Endothelial cell of umbilical vein (primary cell): ENCODE measurements around the gene CD58. TPM values are rescaled to one million over a fixed set of nuclear protein-coding genes. Genes with fewer than 3 reads are reported as not detected.

Experiments used
- BruUV-seq: library from RNA; stranded (reverse); fragments of 400-500 nt; replicated peaks from 2 replicates; lab custom pipeline; 2021; lab: Mats Ljungman, UMichigan
- CTCF ChIA-PET: fragments of 300-600, 350-600 bp; sonication (Branson Sonifier 250); formaldehyde crosslinking; loops from one replicate; lab custom pipeline; 2021; ENCODE audit warnings: antibody characterized with exemption, inconsistent platforms; lab: Charles Lee
- POLR2A ChIA-PET: fragments of 300-600, 350-600 bp; sonication (Branson Sonifier 250); formaldehyde crosslinking; loops from one replicate; lab custom pipeline; 2021; ENCODE audit warnings: antibody characterized with exemption, inconsistent platforms; lab: Charles Lee
- DNase-seq: peaks from one replicate; pipeline ENCODE4 v3.0.0-alpha.2; 2011; ENCODE audit warnings: low read depth, low spot score
- FAIRE-seq: peaks from 2 replicates; lab custom pipeline; 2011; peaks lifted over from hg19 to GRCh38; lab: Jason Lieb, UNC
- H2AFZ ChIP-seq: 2 replicates; pipeline ENCODE4 v1.6.0; 2012; ENCODE audit warnings: low read depth, low read length, control low read depth, inconsistent platforms
- H3K27ac ChIP-seq: 2 replicates; pipeline ENCODE4 v1.5.1; 2011; ENCODE audit warnings: low read depth, mild to moderate bottlenecking, control low read depth, low read length, moderate library complexity; ENCODE audit not compliant: insufficient read depth
- H3K27me3 ChIP-seq, 2 experiments: 2 replicates each; pipeline versions ENCODE4 v1.6.0 to v1.6.1; 2011; ENCODE audit warnings: low read length in 2 of 2, mixed read lengths in 1 of 2; ENCODE audit not compliant: control insufficient read depth in 2 of 2, insufficient read depth in 2 of 2
- H3K36me3 ChIP-seq, 2 experiments: 2 replicates in 1 of 2; 3 replicates in 1 of 2; pipeline ENCODE4 v1.5.1; 2011; ENCODE audit warnings: low read length in 2 of 2, mild to moderate bottlenecking in 1 of 2, moderate library complexity in 1 of 2; ENCODE audit not compliant: control insufficient read depth in 2 of 2, insufficient read depth in 2 of 2; ENCODE audit errors: extremely low read depth in 1 of 2
- H3K4me1 ChIP-seq: 3 replicates; pipeline ENCODE4 v1.5.1; 2011; ENCODE audit warnings: mild to moderate bottlenecking, low read length; ENCODE audit not compliant: control insufficient read depth, insufficient read depth; ENCODE audit errors: extremely low read depth
- H3K4me2 ChIP-seq: 2 replicates; pipeline ENCODE4 v1.6.1; 2011; ENCODE audit warnings: low read length, control low read depth, mixed read lengths; ENCODE audit not compliant: insufficient read depth
- H3K4me3 ChIP-seq, 3 experiments: fragments of 200-600 bp in 1 of 3; sonication (generic), shearing (Covaris generic) in 1 of 3; replicated peaks in 1 of 3; 2 replicates each; pipeline ENCODE4 v1.5.1; 2011 to 2016; ENCODE audit warnings: control low read depth in 3 of 3, low read length in 3 of 3, mild to moderate bottlenecking in 2 of 3, inconsistent platforms in 1 of 3, low read depth in 1 of 3, moderate library complexity in 1 of 3; ENCODE audit not compliant: insufficient read depth in 1 of 3
- H3K79me2 ChIP-seq: 2 replicates; pipeline ENCODE4 v1.6.0; 2012; ENCODE audit warnings: low read length, inconsistent platforms; ENCODE audit not compliant: control insufficient read depth, insufficient read depth
- H3K9ac ChIP-seq: replicated peaks from 2 replicates; pipeline ENCODE3; 2011; ENCODE audit warnings: low read length, control low read depth; ENCODE audit not compliant: insufficient read depth; ENCODE audit errors: extremely low read depth
- H3K9me1 ChIP-seq: replicated peaks from 3 replicates; pipeline ENCODE4 v1.6.0; 2011; ENCODE audit warnings: mild to moderate bottlenecking, low read length; ENCODE audit not compliant: control insufficient read depth, insufficient read depth; ENCODE audit errors: extremely low read depth
- H3K9me3 ChIP-seq: replicated peaks from 2 replicates; pipeline ENCODE4 v1.5.1; 2012; ENCODE audit warnings: low read length, inconsistent platforms; ENCODE audit not compliant: control insufficient read depth, insufficient read depth
- H4K20me1 ChIP-seq: replicated peaks from 2 replicates; pipeline ENCODE3; 2011; ENCODE audit warnings: mild to moderate bottlenecking, low read length; ENCODE audit not compliant: control insufficient read depth, insufficient read depth; ENCODE audit errors: extremely low read depth
- EZH2 ChIP-seq: IDR thresholded peaks from 2 replicates; pipeline ENCODE4 v1.6.1; 2012; ENCODE audit warnings: borderline replicate concordance, low read depth, mild to moderate bottlenecking, moderate library complexity, low read length, inconsistent platforms; ENCODE audit not compliant: severe bottlenecking
- FOS ChIP-seq: IDR thresholded peaks from 2 replicates; pipeline ENCODE4 v1.6.1; 2011; ENCODE audit warnings: mild to moderate bottlenecking, low read length, moderate library complexity, borderline replicate concordance; ENCODE audit not compliant: insufficient read depth
- GATA2 ChIP-seq: IDR thresholded peaks from 2 replicates; pipeline ENCODE4 v1.7.0; 2011; ENCODE audit warnings: low read depth, mild to moderate bottlenecking, moderate library complexity, mixed read lengths, low read length; ENCODE audit not compliant: insufficient read length, insufficient read depth
- JUN ChIP-seq: IDR thresholded peaks from 2 replicates; pipeline ENCODE4 v1.6.1; 2011; ENCODE audit warnings: borderline replicate concordance, low read depth; ENCODE audit not compliant: insufficient read length, insufficient read depth
- MAX ChIP-seq: IDR thresholded peaks from 2 replicates; pipeline ENCODE4 v1.6.1; 2011; ENCODE audit not compliant: insufficient read depth, insufficient read length
- MYC ChIP-seq: IDR thresholded peaks from one replicate; pipeline ENCODE4 v1.6.1; 2011; ENCODE audit warnings: mild to moderate bottlenecking, low read depth, low read length
- POLR2A ChIP-seq: IDR thresholded peaks from 2 replicates; pipeline ENCODE4 v1.6.1; 2012; ENCODE audit warnings: low read depth, mild to moderate bottlenecking, control low read depth, low read length
- POLR2AphosphoS5 ChIP-seq: IDR thresholded peaks from 2 replicates; pipeline ENCODE4 v1.6.1; 2012; ENCODE audit warnings: low read depth, mild to moderate bottlenecking, control low read depth, low read length, moderate library complexity; ENCODE audit not compliant: insufficient read depth
- dilution Hi-C: fragments of 300-500 bp; cut with MboI; formaldehyde crosslinking; loops from one replicate; pipeline ENCODE4 v1.15.0; 2019; ENCODE audit warnings: low sequenced_read_pairs; ENCODE audit not compliant: extremely low pct_ligation_motif_present
- intact Hi-C: fragments of 100-400 bp; cut with micrococcal nuclease; formaldehyde crosslinking; loops from one replicate; pipeline ENCODE4 v1.10.0; 2022
- polyA plus RNA-seq, 4 experiments: library from polyadenylated mRNA; depleted of rRNA in 3 of 4; stranded (reverse) in 3 of 4; unstranded in 1 of 4; fragments of >200 nt; gene quantifications; 2 replicates each; pipeline versions ENCODE4 v1.2.1 to v1.2.3, GENCODE V29; 2011 to 2012; ENCODE audit warnings: missing spikeins in 1 of 4
- total RNA-seq: library from RNA; stranded (reverse); gene quantifications from 2 replicates; pipeline ENCODE4 v1.2.3, GENCODE V29; 2021
- TF ChIP-seq, protein P1 (sequence below), 2 donors: IDR thresholded peaks; 1 replicate in 1 of 2; 2 replicates in 1 of 2; pipeline ENCODE4 v1.5.1; 2011; ENCODE audit warnings: low read length in 2 of 2, mild to moderate bottlenecking in 2 of 2, moderate library complexity in 2 of 2, control low read depth in 1 of 2, inconsistent platforms in 1 of 2, low read depth in 1 of 2; ENCODE audit not compliant: insufficient read depth in 1 of 2; ENCODE audit errors: extremely low read depth in 1 of 2

Gene CD58
- total and polyA plus RNA-seq, 2 donors (not counting 3 experiments of a cell fraction or from before 2014, with no cell fraction given) = 9.8 to 12.7 TPM

GRCh38 chr1:116534014-116534739, 36.6 kb downstream of the CD58 start:
- TF ChIP-seq GATA2 (no peak), MYC (no peak), MAX (no peak), POLR2A (no peak), JUN (no peak), EZH2 (no peak), FOS (no peak), POLR2AphosphoS5 (no peak)
- TF ChIP-seq, protein P1, sequence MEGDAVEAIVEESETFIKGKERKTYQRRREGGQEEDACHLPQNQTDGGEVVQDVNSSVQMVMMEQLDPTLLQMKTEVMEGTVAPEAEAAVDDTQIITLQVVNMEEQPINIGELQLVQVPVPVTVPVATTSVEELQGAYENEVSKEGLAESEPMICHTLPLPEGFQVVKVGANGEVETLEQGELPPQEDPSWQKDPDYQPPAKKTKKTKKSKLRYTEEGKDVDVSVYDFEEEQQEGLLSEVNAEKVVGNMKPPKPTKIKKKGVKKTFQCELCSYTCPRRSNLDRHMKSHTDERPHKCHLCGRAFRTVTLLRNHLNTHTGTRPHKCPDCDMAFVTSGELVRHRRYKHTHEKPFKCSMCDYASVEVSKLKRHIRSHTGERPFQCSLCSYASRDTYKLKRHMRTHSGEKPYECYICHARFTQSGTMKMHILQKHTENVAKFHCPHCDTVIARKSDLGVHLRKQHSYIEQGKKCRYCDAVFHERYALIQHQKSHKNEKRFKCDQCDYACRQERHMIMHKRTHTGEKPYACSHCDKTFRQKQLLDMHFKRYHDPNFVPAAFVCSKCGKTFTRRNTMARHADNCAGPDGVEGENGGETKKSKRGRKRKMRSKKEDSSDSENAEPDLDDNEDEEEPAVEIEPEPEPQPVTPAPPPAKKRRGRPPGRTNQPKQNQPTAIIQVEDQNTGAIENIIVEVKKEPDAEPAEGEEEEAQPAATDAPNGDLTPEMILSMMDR (IDR thresholded peaks at IDR 0.05; ENCODE audit: extremely low read depth in 1 of 2, insufficient read depth in 1 of 2, low read depth in 1 of 2, low read length in 2 of 2) = no peak
- FAIRE-seq (no peak), DNase-seq (no peak)
- Histone ChIP-seq H3K4me2 (no peak overlapping the region), H3K36me3 (no peaks in the 10 kb centered on the region), H3K4me3 (no peak overlapping the region), H3K27me3 (no peaks in the 10 kb centered on the region), H3K27ac (no peak overlapping the region), H3K9ac (no peak overlapping the region), H3K4me1 (no peaks in the 10 kb centered on the region), H2AFZ (no peak overlapping the region), H4K20me1 (no peaks in the 10 kb centered on the region), H3K9me1 (no peaks in the 10 kb centered on the region), H3K9me3 (no peaks in the 10 kb centered on the region), H3K79me2 (no peaks in the 10 kb centered on the region)
- ChIA-PET POLR2A (no interaction called here), CTCF (no interaction called here)
- intact Hi-C loops = no loop called here
- dilution Hi-C loops = no loop called here
- BruUV-seq = no TSS peak
